GM23338 (cell line): Measurements from ENCODE around the gene FAM163A. TPM values are rescaled to one million over a fixed set of nuclear protein-coding genes. Genes with fewer than 3 reads are reported as not detected.

ENCODE experiments used
- ATAC-seq: fragments of 200-7000 bp; cut with Tn5 transposase; 3 replicates; pipeline ENCODE4 v1.9.1; 2020
- DNase-seq: peaks from one replicate; pipeline ENCODE4 v3.0.0-alpha.2; 2015; ENCODE audit warnings: low spot score
- H2AFZ ChIP-seq: fragments of 200-600 bp; sonication (generic); 2 replicates; pipeline ENCODE4 v1.8.0; 2016; ENCODE audit warnings: antibody characterized with exemption, mild to moderate bottlenecking, moderate library complexity
- H3F3A ChIP-seq: fragments of 200-600 bp; sonication (generic); replicated peaks from 2 replicates; pipeline ENCODE4 v1.8.0; 2017; ENCODE audit warnings: antibody characterized with exemption, mixed run types, low read depth
- H3K27ac ChIP-seq: fragments of 200-600 bp; sonication (generic); 2 replicates; pipeline ENCODE4 v1.6.1; 2016; ENCODE audit warnings: low read depth
- H3K27me3 ChIP-seq: fragments of 200-600 bp; sonication (generic); 2 replicates; pipeline ENCODE4 v1.8.0; 2016; ENCODE audit warnings: mild to moderate bottlenecking, mixed run types, moderate library complexity; ENCODE audit not compliant: insufficient read depth
- H3K36me3 ChIP-seq: fragments of 200-600 bp; sonication (generic); 2 replicates; pipeline ENCODE4 v1.8.0; 2016; ENCODE audit warnings: mild to moderate bottlenecking; ENCODE audit not compliant: insufficient read depth
- H3K4me1 ChIP-seq: fragments of 200-600 bp; sonication (generic); 2 replicates; pipeline ENCODE4 v1.8.0; 2016; ENCODE audit warnings: mild to moderate bottlenecking, moderate library complexity; ENCODE audit not compliant: insufficient read depth
- H3K4me2 ChIP-seq: fragments of 200-600 bp; sonication (generic); 2 replicates; pipeline ENCODE4 v1.7.1; 2017; ENCODE audit warnings: mixed run types
- H3K4me3 ChIP-seq: fragments of 200-600 bp; sonication (generic); 2 replicates; pipeline ENCODE4 v1.6.1; 2016; ENCODE audit warnings: mixed run types
- H3K79me2 ChIP-seq: fragments of 200-600 bp; sonication (generic); replicated peaks from 2 replicates; pipeline ENCODE4 v1.8.0; 2017; ENCODE audit warnings: mild to moderate bottlenecking; ENCODE audit not compliant: insufficient read depth
- H3K9me2 ChIP-seq: fragments of 200-600 bp; sonication (generic); 2 replicates; pipeline ENCODE4 v1.8.0; 2017; ENCODE audit not compliant: insufficient read depth
- H4K20me1 ChIP-seq: fragments of 200-600 bp; sonication (generic); replicated peaks from 2 replicates; pipeline ENCODE4 v1.8.0; 2017; ENCODE audit warnings: mild to moderate bottlenecking; ENCODE audit not compliant: insufficient read depth
- H3K27ac Mint-ChIP-seq: 2 replicates; pipeline ENCODE4 v1.8.0; 2020; ENCODE audit warnings: inconsistent platforms, mild to moderate bottlenecking, moderate library complexity, mixed read lengths
- H3K27me3 Mint-ChIP-seq: 3 replicates; pipeline ENCODE4 v1.8.0; 2022; ENCODE audit warnings: low read depth, mild to moderate bottlenecking, moderate library complexity, mixed read lengths, inconsistent platforms; ENCODE audit not compliant: insufficient read depth, poor library complexity
- H3K36me3 Mint-ChIP-seq: 3 replicates; pipeline ENCODE4 v1.8.0; 2021; ENCODE audit warnings: low read depth, mild to moderate bottlenecking, inconsistent platforms, moderate library complexity, mixed read lengths
- H3K4me1 Mint-ChIP-seq: 3 replicates; pipeline ENCODE4 v1.8.0; 2020; ENCODE audit warnings: mild to moderate bottlenecking, inconsistent platforms, mixed read lengths
- H3K4me3 Mint-ChIP-seq: 3 replicates; pipeline ENCODE4 v1.8.0; 2021; ENCODE audit warnings: moderate library complexity, mild to moderate bottlenecking, inconsistent platforms, mixed read lengths
- H3K9me3 Mint-ChIP-seq: 3 replicates; pipeline ENCODE4 v1.8.0; 2020; ENCODE audit warnings: moderate library complexity, mild to moderate bottlenecking, inconsistent platforms, mixed read lengths
- CTCF ChIP-seq, 2 experiments: fragments of 200-600 bp in 1 of 2; sonication (generic) in 1 of 2; conservative IDR thresholded peaks; 2 replicates each; pipeline versions ENCODE4 v1.5.1 to v1.6.1; 2016 to 2017; ENCODE audit warnings: antibody characterized with exemption in 2 of 2, low read depth in 2 of 2, mild to moderate bottlenecking in 2 of 2, moderate library complexity in 1 of 2
- EZH2 ChIP-seq: fragments of 200-600 bp; sonication (generic); IDR thresholded peaks from one replicate; pipeline ENCODE4 v1.8.0; 2017; ENCODE audit warnings: antibody characterized with exemption, mild to moderate bottlenecking, low read depth; ENCODE audit not compliant: unreplicated experiment
- EZH2phosphoT487 ChIP-seq: fragments of 200-600 bp; sonication (generic); IDR thresholded peaks from one replicate; pipeline ENCODE4 v1.8.1; 2018; ENCODE audit warnings: antibody characterized with exemption; ENCODE audit not compliant: unreplicated experiment
- JUNB ChIP-seq: IDR thresholded peaks from one replicate; pipeline ENCODE4 v1.6.1; 2016; ENCODE audit warnings: antibody characterized with exemption; ENCODE audit not compliant: unreplicated experiment
- NANOG ChIP-seq: IDR thresholded peaks from 2 replicates; pipeline ENCODE4 v1.6.1; 2016; ENCODE audit warnings: antibody characterized with exemption, borderline replicate concordance
- STAT1 ChIP-seq: IDR thresholded peaks from one replicate; pipeline ENCODE4 v1.6.1; 2016; ENCODE audit warnings: antibody characterized with exemption; ENCODE audit not compliant: unreplicated experiment
- ZNF114 ChIP-seq: fragments of 250-450 bp; sonication (Bioruptor Pico); IDR thresholded peaks from 2 replicates; pipeline ENCODE4 v1.5.0; 2020; ENCODE audit warnings: mild to moderate bottlenecking, moderate library complexity
- ZNF331 ChIP-seq: fragments of 250-450 bp; sonication (Bioruptor Pico); IDR thresholded peaks from 2 replicates; pipeline ENCODE4 v1.5.0; 2020; ENCODE audit warnings: low read depth, mild to moderate bottlenecking, moderate library complexity
- ZNF462 ChIP-seq: fragments of 250-450 bp; sonication (Bioruptor Pico); IDR thresholded peaks from 2 replicates; pipeline ENCODE4 v1.5.0; 2020; ENCODE audit warnings: mild to moderate bottlenecking, moderate library complexity
- polyA plus RNA-seq: library from polyadenylated mRNA; unstranded; fragments of >200 nt; fragmentation: Nextera tagmentation; extraction: Ambion mirVana; gene quantifications from 2 replicates; pipeline ENCODE4 v1.2.1, GENCODE V29; 2016
- total RNA-seq: library from RNA; depleted of rRNA; stranded (reverse); fragments of >200 nt; shearing (Covaris generic); gene quantifications from 2 replicates; pipeline ENCODE4 v1.2.3, GENCODE V29; 2014

The FAM163A gene
- total and polyA plus RNA-seq, 2 experiments from 2014 or later, result not detected

- no peak for TF ChIP-seq ZNF462
- no peak for TF ChIP-seq JUNB
- no peak for TF ChIP-seq ZNF114 (CRISPR knock-in tag)
- TF ChIP-seq EZH2phosphoT487, result no peak
- no peak for TF ChIP-seq ZNF331
These were observed 17.4 kb downstream of the FAM163A start (continued) for GRCh38 chr1:179760521-179760920.

- no peaks in the 10 kb centered on the region for H3F3A ChIP-seq
- no peaks in the 10 kb centered on the region for H3K36me3 ChIP-seq
- TF ChIP-seq EZH2, result no peak
- TF ChIP-seq JUNB, result no peak
- no peak for TF ChIP-seq EZH2phosphoT487
- TF ChIP-seq CTCF (conservative IDR thresholded peaks at IDR 0.05; ENCODE audit: low read depth in 2 of 2), result no peak
- TF ChIP-seq STAT1, result no peak
- no peak for TF ChIP-seq NANOG
- H3K27me3 Mint-ChIP-seq, result peaks cover 4% of the 10 kb centered on the region
- H3K4me3 ChIP-seq, result no peak overlapping the region
- no peak overlapping the region for H3K27ac ChIP-seq
- ATAC-seq (no peak), DNase-seq (no peak)
- H2AFZ ChIP-seq, result no peak overlapping the region
- peaks cover 3% of the 10 kb centered on the region; the same call in 1 of the 3 replicates for H3K36me3 Mint-ChIP-seq
- no peaks in the 10 kb centered on the region for H3K27me3 ChIP-seq
- H3K4me1 Mint-ChIP-seq, result no peaks in the 10 kb centered on the region
- H3K4me3 Mint-ChIP-seq, result no peak overlapping the region
- no peaks in the 10 kb centered on the region for H3K79me2 ChIP-seq
- peaks cover 14% of the 10 kb centered on the region; the same call in 2 of the 3 replicates for H3K9me3 Mint-ChIP-seq
- no peaks in the 10 kb centered on the region for H3K9me2 ChIP-seq
- H4K20me1 ChIP-seq, result no peaks in the 10 kb centered on the region
- H3K4me2 ChIP-seq, result no peak overlapping the region
- H3K4me1 ChIP-seq, result no peaks in the 10 kb centered on the region
- no peak overlapping the region for H3K27ac Mint-ChIP-seq
These were observed 18.2 kb downstream of the FAM163A start for GRCh38 chr1:179761296-179761695.
